ENCODE measurements around the gene RFX8. TPM values are rescaled to one million over a fixed set of nuclear protein-coding genes. Genes with fewer than 3 reads are reported as not detected.
A peak's percentile ranks its signal among the peaks of the same experiment; 100 is the strongest.

Gene RFX8
- total and polyA plus RNA-seq, 10 of the 15 experiments (the other 5 are each of a cell fraction or from before 2014, with no cell fraction given), result 0.19 TPM; not detected in 9

- TF ChIP-seq E4F1 (IDR thresholded peaks at IDR 0.05; ENCODE audit: borderline replicate concordance, partially characterized antibody) (no peak), RAD51 (IDR thresholded peaks at IDR 0.05) (no peak), FOXK2 (IDR thresholded peaks at IDR 0.05) (no peak), TCF12 (IDR thresholded peaks at IDR 0.05; ENCODE audit: low read depth, low read length) (no peak)
These were observed 62.7 kb downstream of the RFX8 start (continued) for GRCh38 chr2:101412092-101412694.

- Histone ChIP-seq H3K27me3 (replicated peaks in 1 of 2; ENCODE audit: control insufficient read depth in 2 of 2, insufficient read depth in 2 of 2, low read length in 1 of 2) (no peaks in the 10 kb centered on the region; a peak in 2 of 4 replicates), H3K79me2 (ENCODE audit: control insufficient read depth, insufficient read depth, low read length) (no peaks in the 10 kb centered on the region), H2AFZ (ENCODE audit: control insufficient read depth, low read depth, low read length) (no peak overlapping the region), H3K36me3 (ENCODE audit: control insufficient read depth in 2 of 2, insufficient read depth in 2 of 2, low read length in 1 of 2) (no peaks in the 10 kb centered on the region), H4K20me1 (ENCODE audit: control insufficient read depth, insufficient read depth) (no peaks in the 10 kb centered on the region), H3K4me1 (ENCODE audit: control insufficient read depth, insufficient read depth, low read length) (no peaks in the 10 kb centered on the region), H3K4me3 (no peak overlapping the region), H3K9ac (ENCODE audit: control insufficient read depth, insufficient read depth, low read length) (no peak overlapping the region), H3K27ac (ENCODE audit: control insufficient read depth, insufficient read depth) (no peak overlapping the region), H3K4me2 (ENCODE audit: control insufficient read depth, insufficient read depth) (no peak overlapping the region), H3K9me3 (replicated peaks; ENCODE audit: control insufficient read depth, insufficient read depth, low read length) (no peaks in the 10 kb centered on the region)
- intact Hi-C loops (cut with micrococcal nuclease; ENCODE audit: unreplicated experiment) (loop anchor here (10.0 kb wide), 1 partner anchor 464 kb away; no protein-coding TSS in a partner anchor), in situ Hi-C loops (cut with MboI) (loop anchor here (25.0 kb wide), 1 partner anchor 1052 kb away; the partner anchor contains the start of gene SLC9A4)
- SMC1A ChIA-PET (ENCODE audit: uncharacterized antibody, unreplicated experiment), result no interaction called here
- TF ChIP-seq SUZ12 (IDR thresholded peaks at IDR 0.05; ENCODE audit: unreplicated experiment) (no peak), JUND (IDR thresholded peaks at IDR 0.05; ENCODE audit: low read depth, low read length) (no peak), BACH1 (IDR thresholded peaks at IDR 0.05; ENCODE audit: borderline replicate concordance) (no peak), LARP7 (IDR thresholded peaks at IDR 0.05) (no peak), TCF3 (IDR thresholded peaks at IDR 0.05; ENCODE audit: borderline replicate concordance, insufficient read depth, low read depth, low read length) (no peak), POLR2AphosphoS5 (IDR thresholded peaks at IDR 0.05; ENCODE audit: low read length) (no peak), GABPA (IDR thresholded peaks at IDR 0.05; ENCODE audit: low read depth) (no peak), MLLT1 (IDR thresholded peaks at IDR 0.05) (no peak), BRCA1 (IDR thresholded peaks at IDR 0.05; ENCODE audit: low read depth, low read length) (no peak), CREM (IDR thresholded peaks at IDR 0.05; ENCODE audit: low read depth) (no peak), NR2C2 (IDR thresholded peaks at IDR 0.05; ENCODE audit: borderline replicate concordance, control insufficient read depth, insufficient read length, low read depth) (no peak), ESRRA (IDR thresholded peaks at IDR 0.05; ENCODE audit: low read length) (no peak)
- TF ChIP-seq, protein P1, sequence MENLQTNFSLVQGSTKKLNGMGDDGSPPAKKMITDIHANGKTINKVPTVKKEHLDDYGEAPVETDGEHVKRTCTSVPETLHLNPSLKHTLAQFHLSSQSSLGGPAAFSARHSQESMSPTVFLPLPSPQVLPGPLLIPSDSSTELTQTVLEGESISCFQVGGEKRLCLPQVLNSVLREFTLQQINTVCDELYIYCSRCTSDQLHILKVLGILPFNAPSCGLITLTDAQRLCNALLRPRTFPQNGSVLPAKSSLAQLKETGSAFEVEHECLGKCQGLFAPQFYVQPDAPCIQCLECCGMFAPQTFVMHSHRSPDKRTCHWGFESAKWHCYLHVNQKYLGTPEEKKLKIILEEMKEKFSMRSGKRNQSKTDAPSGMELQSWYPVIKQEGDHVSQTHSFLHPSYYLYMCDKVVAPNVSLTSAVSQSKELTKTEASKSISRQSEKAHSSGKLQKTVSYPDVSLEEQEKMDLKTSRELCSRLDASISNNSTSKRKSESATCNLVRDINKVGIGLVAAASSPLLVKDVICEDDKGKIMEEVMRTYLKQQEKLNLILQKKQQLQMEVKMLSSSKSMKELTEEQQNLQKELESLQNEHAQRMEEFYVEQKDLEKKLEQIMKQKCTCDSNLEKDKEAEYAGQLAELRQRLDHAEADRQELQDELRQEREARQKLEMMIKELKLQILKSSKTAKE (IDR thresholded peaks at IDR 0.05; ENCODE audit: low read depth, poor library complexity, severe bottlenecking), result no peak
- CTCF ChIA-PET, result interaction anchor here (0.6 to 1.2 kb wide), 3 partner anchors 8 to 1026 kb away, joined by 3 to 5 read pairs (median 3); no protein-coding TSS in a partner anchor
- RAD21 ChIA-PET (ENCODE audit: unreplicated experiment), result no interaction called here
- POLR2A ChIA-PET, result no interaction called here
- FAIRE-seq, result no peak
- no TSS peak for BruUV-seq (replicated peaks)
- ATAC-seq, result peak; percentile 45
- DNase-seq (ENCODE audit: low read depth, low spot score), result no peak
- WGBS (ENCODE audit: insufficient coverage, insufficient replicate concordance, low lambda C conversion rate, missing lambda C conversion rate), result 22% methylated on average over 5 of the region's 5 CpGs
These were observed 64.2 kb downstream of the RFX8 start for GRCh38 chr2:101410746-101411145.

Measured in GM12878 (cell line).